IMR-90 (cell line): Measurements from ENCODE around the gene WWC2.

ENCODE experiments used
- BHLHE40 ChIP-seq: fragments of 150-350 bp; IDR thresholded peaks from 2 replicates; pipeline ENCODE4 v1.6.1; 2016; ENCODE audit warnings: mild to moderate bottlenecking, low read depth, low read length
- CEBPB ChIP-seq: IDR thresholded peaks from 2 replicates; pipeline ENCODE4 v1.6.1; 2012; ENCODE audit warnings: low read depth, low read length, improper control_type of control experiment
- CTCF ChIP-seq: conservative IDR thresholded peaks from 2 replicates; pipeline ENCODE4 v1.5.1; 2012; ENCODE audit warnings: mild to moderate bottlenecking, low read depth, low read length, improper control_type of control experiment
- ELK1 ChIP-seq: fragments of 150-350 bp; IDR thresholded peaks from 2 replicates; pipeline ENCODE4 v1.6.1; 2016; ENCODE audit warnings: low read depth, mild to moderate bottlenecking, low read length, moderate library complexity, borderline replicate concordance
- MAFK ChIP-seq: IDR thresholded peaks from 2 replicates; pipeline ENCODE4 v1.6.1; 2012; ENCODE audit warnings: low read depth, low read length, improper control_type of control experiment
- MXI1 ChIP-seq: IDR thresholded peaks from 2 replicates; pipeline ENCODE4 v1.6.1; 2012; ENCODE audit warnings: low read depth, mild to moderate bottlenecking, low read length, moderate library complexity, borderline replicate concordance
- NFE2L2 ChIP-seq: fragments of 150-350 bp; IDR thresholded peaks from 2 replicates; pipeline ENCODE4 v1.6.1; 2016; ENCODE audit warnings: low read depth, mild to moderate bottlenecking, low read length
- POLR2A ChIP-seq: IDR thresholded peaks from 2 replicates; pipeline ENCODE4 v1.6.1; 2012; ENCODE audit warnings: mild to moderate bottlenecking, low read depth, low read length
- RAD21 ChIP-seq: IDR thresholded peaks from 2 replicates; pipeline ENCODE4 v1.6.1; 2012; ENCODE audit warnings: low read length, improper control_type of control experiment
- RCOR1 ChIP-seq: IDR thresholded peaks from 2 replicates; pipeline ENCODE4 v1.6.1; 2012; ENCODE audit warnings: mild to moderate bottlenecking, low read length, improper control_type of control experiment; ENCODE audit not compliant: insufficient replicate concordance
- RFX5 ChIP-seq: IDR thresholded peaks from 2 replicates; pipeline ENCODE4 v1.8.0; 2012; ENCODE audit warnings: low read depth, mild to moderate bottlenecking, low read length, moderate library complexity
- SMC3 ChIP-seq: fragments of 150-350 bp; IDR thresholded peaks from 2 replicates; pipeline ENCODE4 v1.6.1; 2016; ENCODE audit warnings: low read depth, mild to moderate bottlenecking, antibody characterized with exemption, low read length, moderate library complexity
- USF2 ChIP-seq: fragments of 150-350 bp; IDR thresholded peaks from 2 replicates; pipeline ENCODE4 v1.6.1; 2017; ENCODE audit warnings: mild to moderate bottlenecking, antibody characterized with exemption, low read length, low read depth

DNA sequence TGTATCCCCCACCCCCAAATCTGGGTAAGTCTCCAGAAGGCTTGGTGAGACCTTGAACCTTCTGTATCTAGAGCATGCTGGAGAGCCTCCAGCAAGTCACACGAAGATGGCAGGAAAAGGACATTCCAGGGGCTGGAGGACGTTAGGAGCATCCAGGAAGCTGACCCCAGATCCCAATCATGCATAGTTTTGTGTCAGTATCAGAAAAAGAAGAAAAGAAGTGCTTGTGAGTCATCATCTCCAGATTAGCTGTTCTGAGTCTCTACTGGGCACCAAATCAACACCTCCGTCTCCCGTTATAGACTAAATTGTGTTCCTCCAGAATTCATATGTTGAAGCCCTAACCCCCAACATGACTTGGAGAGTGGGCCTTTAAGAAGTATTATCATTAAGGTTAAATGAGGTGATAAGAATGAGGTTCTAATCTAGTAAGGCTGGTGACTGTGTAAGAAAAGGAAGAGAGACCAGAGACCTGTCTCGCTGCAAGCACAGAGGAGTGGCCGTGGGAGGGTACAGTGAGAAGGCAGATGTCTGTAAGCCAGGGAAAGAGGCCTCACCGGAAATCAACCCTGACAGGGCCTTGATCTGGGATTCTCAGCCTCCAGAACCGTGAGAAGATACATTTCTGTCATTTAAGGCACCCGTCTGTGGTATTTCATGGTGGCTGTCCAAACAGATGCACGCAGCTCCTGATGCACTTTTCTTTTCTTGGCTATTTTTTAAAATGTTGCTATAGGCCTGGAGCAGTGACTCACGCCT, 261.3 kb downstream of the WWC2 start:
- TF ChIP-seq CTCF (no peak), BHLHE40 (peak; percentile 41), POLR2A (no peak), CEBPB (no peak), RCOR1 (no peak), ELK1 (no peak), USF2 (no peak), SMC3 (no peak), MAFK (no peak), RAD21 (no peak), RFX5 (no peak), NFE2L2 (no peak), MXI1 (no peak)
